Chondrocyte (in vitro differentiated cells): ENCODE results near the gene TTLL5. TPM values are rescaled to one million over a fixed set of nuclear protein-coding genes. Genes with fewer than 3 reads are reported as not detected.

Source experiments
- DNase-seq: peaks from one replicate; pipeline ENCODE4 v3.0.0; 2021; ENCODE audit warnings: mixed read lengths, low spot score
- H3K27ac Mint-ChIP-seq: one replicate; pipeline ENCODE4 v1.8.0; 2021; ENCODE audit warnings: mild to moderate bottlenecking, moderate library complexity, mixed read lengths; ENCODE audit not compliant: unreplicated experiment
- H3K27me3 Mint-ChIP-seq: 2 replicates; pipeline ENCODE4 v1.8.0; 2021; ENCODE audit warnings: low read depth, mixed read lengths
- H3K36me3 Mint-ChIP-seq: 2 replicates; pipeline ENCODE4 v1.8.0; 2021; ENCODE audit warnings: low read depth, mixed read lengths
- H3K4me1 Mint-ChIP-seq: 2 replicates; pipeline ENCODE4 v1.8.0; 2021; ENCODE audit warnings: low read depth, mild to moderate bottlenecking, mixed read lengths
- H3K4me3 Mint-ChIP-seq: one replicate; pipeline ENCODE4 v1.8.0; 2021; ENCODE audit warnings: mild to moderate bottlenecking, moderate library complexity, mixed read lengths; ENCODE audit not compliant: unreplicated experiment
- H3K9me3 Mint-ChIP-seq: 2 replicates; pipeline ENCODE4 v1.8.0; 2021; ENCODE audit warnings: low read depth, mixed read lengths
- CTCF ChIP-seq: fragments of 200-600 bp; sonication (generic); IDR thresholded peaks from 2 replicates; pipeline ENCODE4 v1.5.0; 2021; ENCODE audit warnings: antibody characterized with exemption, mild to moderate bottlenecking, moderate library complexity
- total RNA-seq: library from RNA; stranded (reverse); gene quantifications from 3 replicates; pipeline ENCODE4 v1.2.1, GENCODE V29; 2021

The TTLL5 gene
- total RNA-seq, 1 donor from 2014 or later, result 22.1 TPM

GRCh38 chr14:75630695-75631452 is 30.2 kb upstream of the TTLL5 start:
- no peak overlapping the region for H3K4me3 Mint-ChIP-seq

GRCh38 chr14:75631453-75631831 is 29.6 kb upstream of the TTLL5 start:
- Mint-ChIP-seq H3K27ac (no peak overlapping the region), H3K27me3 (peaks cover 3% of the 10 kb centered on the region), H3K9me3 (no peaks in the 10 kb centered on the region), H3K36me3 (no peaks in the 10 kb centered on the region), H3K4me3 (no peak overlapping the region), H3K4me1 (peaks cover 16% of the 10 kb centered on the region)
- TF ChIP-seq CTCF, result no peak
- no peak for DNase-seq

More at GRCh38 chr14:75630695-75631452, 30.2 kb upstream of the TTLL5 start:
- no peak for TF ChIP-seq CTCF
- Mint-ChIP-seq H3K27ac (no peak overlapping the region), H3K36me3 (no peaks in the 10 kb centered on the region), H3K4me1 (peaks cover 12% of the 10 kb centered on the region), H3K9me3 (no peaks in the 10 kb centered on the region), H3K27me3 (peaks cover 3% of the 10 kb centered on the region)
- DNase-seq, result no peak

GRCh38 chr14:75634848-75635247 is 26.2 kb upstream of the TTLL5 start:
- TF ChIP-seq CTCF, result no peak
- no peak overlapping the region for H3K4me3 Mint-ChIP-seq
- no peak for DNase-seq
- H3K4me1 Mint-ChIP-seq, result peaks cover 20% of the 10 kb centered on the region
- H3K27me3 Mint-ChIP-seq, result peaks cover 3% of the 10 kb centered on the region
- H3K27ac Mint-ChIP-seq, result no peak overlapping the region
- no peaks in the 10 kb centered on the region for H3K9me3 Mint-ChIP-seq
- H3K36me3 Mint-ChIP-seq, result no peaks in the 10 kb centered on the region

- no peak for DNase-seq
- H3K27ac Mint-ChIP-seq, result no peak overlapping the region
- peaks cover 18% of the 10 kb centered on the region for H3K4me1 Mint-ChIP-seq
- H3K9me3 Mint-ChIP-seq, result no peaks in the 10 kb centered on the region
- no peak for TF ChIP-seq CTCF
- no peak overlapping the region for H3K4me3 Mint-ChIP-seq
- no peaks in the 10 kb centered on the region for H3K36me3 Mint-ChIP-seq
- H3K27me3 Mint-ChIP-seq, result peaks cover 2% of the 10 kb centered on the region
These were observed 24.9 kb upstream of the TTLL5 start for GRCh38 chr14:75636100-75636692.

GRCh38 chr14:75640876-75641275 is 20.2 kb upstream of the TTLL5 start:
- no peak for TF ChIP-seq CTCF
- Mint-ChIP-seq H3K4me3 (no peak overlapping the region), H3K27me3 (no peaks in the 10 kb centered on the region), H3K27ac (no peak overlapping the region), H3K36me3 (no peaks in the 10 kb centered on the region), H3K4me1 (peaks cover 18% of the 10 kb centered on the region), H3K9me3 (no peaks in the 10 kb centered on the region)
- no peak for DNase-seq
